ENCODE measurements around the gene B4GALT3.
A peak's percentile ranks its signal among the peaks of the same experiment; 100 is the strongest.

Gene B4GALT3

GRCh38 chr1:161198194-161198896 is 21.0 kb upstream of the B4GALT3 start:
- TF ChIP-seq CTCF (IDR thresholded peaks at IDR 0.05; ENCODE audit: low read depth, low read length, missing control alignments), result no peak
- peak overlapping the region; percentile 47 for H3K4me3 ChIP-seq (replicated peaks; ENCODE audit: low read depth, low read length)
- DNase-seq (ENCODE audit: extremely low read depth, low read depth), result no peak

DNA sequence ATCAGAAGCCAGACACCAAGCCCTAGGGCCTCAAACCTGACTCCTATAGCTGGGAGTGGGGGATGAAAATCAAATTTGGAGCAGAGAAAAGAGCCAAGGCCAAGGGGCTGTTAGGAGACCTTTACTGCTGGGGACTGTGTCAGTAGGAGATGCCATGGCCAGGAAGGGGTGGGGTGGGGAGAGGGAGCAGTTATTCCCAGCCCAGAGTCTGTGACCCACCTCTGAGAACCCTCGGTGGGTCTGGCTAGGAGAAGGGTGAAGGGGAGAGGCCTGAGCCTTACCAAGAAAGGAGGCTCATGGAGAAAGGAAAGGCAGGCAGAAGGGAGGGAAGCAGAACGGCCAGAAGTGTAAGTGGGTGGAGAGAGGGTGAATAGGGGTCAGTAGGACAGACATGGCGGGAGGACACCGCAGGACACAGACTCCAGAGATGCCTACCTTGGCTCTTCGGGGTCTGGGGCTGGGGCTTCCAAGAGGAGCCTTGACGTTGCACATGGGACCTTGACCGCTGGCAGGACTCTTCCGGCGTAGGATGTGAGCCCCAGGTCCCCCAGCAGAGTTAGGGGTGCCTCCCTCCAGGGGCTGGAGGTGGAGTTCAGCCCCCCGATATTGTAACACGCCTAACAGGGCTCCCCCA is 20.4 kb upstream of the B4GALT3 start:
- TF ChIP-seq CTCF (IDR thresholded peaks at IDR 0.05; ENCODE audit: low read depth, low read length, missing control alignments), result no peak
- no peak for DNase-seq (ENCODE audit: extremely low read depth, low read depth)
- peak overlapping the region; percentile 47 for H3K4me3 ChIP-seq (replicated peaks; ENCODE audit: low read depth, low read length)

DNA sequence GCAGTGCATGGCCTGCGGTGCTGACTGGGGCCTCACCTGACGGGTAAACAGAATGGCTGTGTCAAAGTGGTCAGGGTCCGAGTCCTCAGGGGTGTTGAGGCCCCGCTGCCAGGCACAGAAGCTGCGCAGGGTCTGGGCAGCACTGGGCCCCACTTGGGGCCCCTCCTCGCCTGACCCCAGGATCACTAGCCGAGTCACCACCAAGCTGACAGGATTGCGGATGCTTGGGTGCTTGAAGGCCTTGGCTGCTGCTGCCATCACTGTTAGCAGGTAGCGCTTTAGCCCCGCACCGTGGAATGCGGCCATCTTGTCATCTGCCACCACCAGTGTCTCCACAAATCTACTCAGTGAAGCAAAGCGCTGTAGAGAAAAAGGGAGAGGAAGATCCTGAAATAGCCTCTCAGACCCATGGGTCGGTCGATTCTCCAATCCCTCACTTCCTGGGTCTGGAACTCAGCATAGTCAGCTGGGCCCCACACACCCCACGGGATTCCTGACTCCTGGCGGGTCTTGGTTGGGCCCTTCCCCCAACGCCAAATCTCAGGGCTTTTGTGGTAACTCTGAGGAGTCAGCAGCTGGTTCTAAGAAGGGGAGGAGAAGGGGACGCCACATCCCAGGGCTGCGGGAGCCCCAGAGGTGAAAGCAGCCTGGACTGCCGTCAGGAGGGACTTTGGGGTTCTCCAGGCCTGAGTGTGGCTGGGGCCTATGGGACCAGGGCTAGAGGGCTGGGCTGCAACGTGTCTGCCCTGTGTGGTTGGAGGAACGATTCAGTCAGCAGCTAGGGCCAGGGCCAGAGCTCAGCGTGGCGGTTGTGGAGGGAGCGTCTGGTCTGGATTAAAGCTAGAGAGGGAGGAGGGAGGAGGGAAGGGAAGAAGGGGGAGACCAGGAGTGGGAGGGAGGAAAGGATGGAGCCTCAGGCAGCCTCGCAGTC is 19.5 kb upstream of the B4GALT3 start:
- peak; percentile 78 for DNase-seq (ENCODE audit: extremely low read depth, low read depth)
- peak overlapping the region; percentile 47 for H3K4me3 ChIP-seq (replicated peaks; ENCODE audit: low read depth, low read length)
- no peak for TF ChIP-seq CTCF (IDR thresholded peaks at IDR 0.05; ENCODE audit: low read depth, low read length, missing control alignments)

DNA sequence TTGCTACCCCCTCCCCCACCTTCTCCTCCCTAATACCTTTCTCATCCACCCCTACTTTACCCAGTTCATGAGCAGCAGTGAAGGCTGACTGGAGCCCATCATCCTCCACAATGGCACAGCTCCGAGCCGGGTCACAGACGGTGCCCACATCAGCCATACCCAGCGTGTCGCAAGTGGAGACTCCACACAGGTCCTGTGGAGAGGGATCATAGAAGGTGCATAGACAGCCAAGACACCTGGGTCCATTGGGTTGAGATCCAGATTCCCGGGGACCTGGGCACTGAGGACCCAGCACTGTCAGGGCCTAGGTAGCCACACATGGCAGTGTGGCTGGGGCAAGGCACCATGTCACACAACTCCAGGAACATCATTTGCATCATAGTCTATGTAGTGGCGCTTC is 18.8 kb upstream of the B4GALT3 start:
- TF ChIP-seq CTCF (IDR thresholded peaks at IDR 0.05; ENCODE audit: low read depth, low read length, missing control alignments), result no peak
- peak overlapping the region; percentile 47 for H3K4me3 ChIP-seq (replicated peaks; ENCODE audit: low read depth, low read length)

GRCh38 chr1:161195171-161195570 is 17.9 kb upstream of the B4GALT3 start:
- no peak for TF ChIP-seq CTCF (IDR thresholded peaks at IDR 0.05; ENCODE audit: low read depth, low read length, missing control alignments)
- DNase-seq (ENCODE audit: extremely low read depth, low read depth), result no peak
- no peak overlapping the region for H3K4me3 ChIP-seq (replicated peaks; ENCODE audit: low read depth, low read length)

More for the DNA sequence above, 18.8 kb upstream of the B4GALT3 start:
- DNase-seq (ENCODE audit: extremely low read depth, low read depth), result no peak

DNA sequence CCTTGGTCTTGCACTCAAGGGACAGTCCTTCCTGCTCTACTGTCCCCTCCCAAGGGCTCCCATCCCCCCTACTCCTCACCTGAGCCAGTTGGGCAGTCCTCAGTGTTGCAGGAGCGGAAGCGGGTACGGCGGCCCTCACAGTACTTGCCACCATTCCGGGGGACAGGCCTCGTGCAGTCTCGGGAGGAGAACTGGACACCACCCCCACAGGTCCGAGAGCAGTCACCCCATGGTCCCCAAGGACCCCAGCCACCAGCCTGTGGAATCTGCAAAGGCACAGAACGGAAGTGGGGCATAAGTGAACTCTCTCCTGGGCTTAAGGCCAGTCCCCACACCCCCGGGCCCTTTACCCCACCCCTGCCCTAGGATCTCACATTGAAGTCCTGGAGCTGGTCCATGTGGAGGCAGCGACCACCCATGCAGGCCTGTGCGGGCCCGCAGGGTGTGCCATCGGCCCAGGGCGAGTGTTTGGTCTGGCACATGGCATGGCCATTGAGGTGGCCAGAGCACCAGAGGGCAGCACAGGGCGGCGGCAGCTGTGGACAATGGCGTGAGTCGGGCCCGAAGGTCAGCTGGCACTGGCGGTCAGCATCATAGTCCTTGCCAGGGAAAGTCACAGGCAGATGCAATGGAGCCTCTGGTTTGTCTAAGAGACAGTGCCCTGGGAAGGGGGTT is 16.4 kb upstream of the B4GALT3 start:
- TF ChIP-seq CTCF (IDR thresholded peaks at IDR 0.05; ENCODE audit: low read depth, low read length, missing control alignments), result no peak
- DNase-seq (ENCODE audit: extremely low read depth, low read depth), result no peak
- no peak overlapping the region for H3K4me3 ChIP-seq (replicated peaks; ENCODE audit: low read depth, low read length)
